ENCODE measurements around the gene TMEM176B.
"Not testable (repeated sequence)": the region's sequence is repeated elsewhere in the genome, so short reads cannot be mapped to it uniquely, and the experiment has no call there.

TMEM176B gene

GRCh38 chr7:150788474-150789269 is 11.5 kb downstream of the TMEM176B start:
- no peak for DNase-seq

- DNase-seq = no peak
Observed at GRCh38 chr7:150787321-150788281, 12.6 kb downstream of the TMEM176B start.

- DNase-seq = no peak
Observed at GRCh38 chr7:150784954-150785353, 15.2 kb downstream of the TMEM176B start.

GRCh38 chr7:150784120-150784736 is 15.9 kb downstream of the TMEM176B start:
- no peak for DNase-seq

DNA sequence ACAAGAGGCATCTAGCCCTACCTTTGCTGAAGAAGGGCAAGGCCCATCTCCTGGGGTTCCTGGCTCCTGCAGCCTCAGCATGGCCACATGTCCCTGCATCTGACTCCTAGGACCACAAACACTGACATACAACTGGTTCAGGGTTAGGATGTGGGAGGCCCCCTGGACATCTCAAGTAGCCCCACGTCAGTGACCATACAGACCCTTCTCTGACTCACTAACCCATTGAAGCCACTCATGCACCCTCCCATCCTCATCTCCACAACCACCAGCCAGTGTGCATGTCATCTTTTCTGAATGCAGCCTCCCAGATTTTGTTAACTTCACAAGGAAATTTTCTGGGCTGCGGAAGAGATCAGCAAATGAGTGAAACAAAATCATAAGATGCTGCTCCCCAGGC is 18.2 kb downstream of the TMEM176B start:
- DNase-seq = no peak

GRCh38 chr7:150781103-150781502 is 19.1 kb downstream of the TMEM176B start:
- DNase-seq = no peak

DNA sequence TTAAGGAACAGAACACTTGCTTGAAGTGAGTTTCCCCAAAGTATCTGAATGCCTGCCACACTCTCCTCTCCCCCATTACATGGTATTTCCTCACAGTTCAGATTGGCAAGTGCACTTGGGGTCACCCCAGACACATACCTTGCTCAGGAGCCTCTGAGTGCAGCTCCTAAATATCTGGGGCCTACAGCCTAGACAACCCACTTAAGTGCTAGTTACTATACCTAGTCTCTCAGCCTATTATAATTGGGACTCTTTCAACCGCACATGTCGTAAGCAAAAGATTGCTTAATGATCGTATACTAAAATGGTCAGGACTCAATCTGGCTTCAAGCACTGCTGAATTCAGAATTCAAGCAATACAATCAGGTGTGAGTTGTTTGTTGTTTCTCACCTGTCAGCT is 19.9 kb downstream of the TMEM176B start:
- DNase-seq = no peak

DNA sequence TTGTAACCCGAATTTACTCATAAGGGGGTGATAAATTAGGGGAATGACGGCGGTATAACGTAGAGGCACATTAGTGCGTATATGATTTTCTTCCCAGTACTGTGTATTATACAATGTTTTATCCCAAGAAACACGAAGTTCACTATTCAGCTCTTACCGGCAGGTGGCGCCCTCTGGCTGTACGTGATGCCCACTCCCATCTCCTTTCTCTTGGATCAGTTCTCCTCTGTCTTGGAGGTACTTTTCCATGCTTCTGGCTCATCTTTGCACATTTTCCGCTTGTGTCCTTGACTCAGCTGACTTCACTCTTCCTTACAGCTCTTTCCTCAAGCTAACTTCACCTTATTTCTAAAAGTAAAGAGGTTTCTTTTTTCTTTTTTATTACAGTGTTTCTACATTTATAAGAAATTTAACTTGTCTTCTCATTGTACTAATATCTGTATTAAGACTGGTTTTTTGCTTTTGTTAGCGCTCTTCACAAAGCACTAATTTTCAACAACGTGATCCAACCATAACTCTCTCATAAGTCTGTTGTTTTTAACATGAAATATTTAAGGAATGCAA is 21.3 kb downstream of the TMEM176B start:
- DNase-seq = peak; percentile 82 to 83

DNA sequence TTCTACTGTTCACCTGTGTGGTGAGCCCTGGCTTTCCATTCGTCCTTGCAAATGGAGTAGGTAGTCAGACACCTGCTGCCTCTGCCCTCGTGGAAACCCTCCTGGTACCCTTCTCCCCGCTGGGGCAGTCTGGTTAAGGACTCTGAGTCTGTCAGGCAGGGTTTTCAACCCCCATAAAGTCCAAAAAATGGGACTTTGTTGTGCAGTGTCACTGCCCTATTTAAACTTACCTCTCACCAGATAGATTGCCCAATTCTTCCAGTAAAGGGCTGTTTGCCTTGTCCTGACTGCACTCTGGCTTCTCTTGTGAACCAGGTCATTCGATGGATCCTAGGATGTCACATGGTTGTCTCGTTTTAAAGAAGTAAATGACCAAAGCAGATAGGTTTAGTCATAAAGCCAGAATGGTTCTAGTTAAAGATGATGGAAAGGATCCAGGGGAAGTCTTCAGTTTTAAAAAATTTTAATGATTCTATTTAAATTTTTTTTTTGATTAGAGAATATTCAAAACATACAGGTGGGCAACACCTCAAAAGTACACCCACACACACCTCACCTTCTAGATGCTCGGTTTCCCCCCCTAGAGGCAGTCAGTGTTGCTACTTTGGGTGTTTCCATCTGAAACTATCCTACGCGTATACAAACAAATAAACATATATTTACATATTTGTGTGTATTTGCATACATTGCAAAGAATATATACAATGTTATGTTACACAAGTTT is 22.0 kb downstream of the TMEM176B start:
- DNase-seq = no peak

- DNase-seq = not testable (repeated sequence)
Observed at GRCh38 chr7:150774131-150774530, 26.0 kb downstream of the TMEM176B start.

DNA sequence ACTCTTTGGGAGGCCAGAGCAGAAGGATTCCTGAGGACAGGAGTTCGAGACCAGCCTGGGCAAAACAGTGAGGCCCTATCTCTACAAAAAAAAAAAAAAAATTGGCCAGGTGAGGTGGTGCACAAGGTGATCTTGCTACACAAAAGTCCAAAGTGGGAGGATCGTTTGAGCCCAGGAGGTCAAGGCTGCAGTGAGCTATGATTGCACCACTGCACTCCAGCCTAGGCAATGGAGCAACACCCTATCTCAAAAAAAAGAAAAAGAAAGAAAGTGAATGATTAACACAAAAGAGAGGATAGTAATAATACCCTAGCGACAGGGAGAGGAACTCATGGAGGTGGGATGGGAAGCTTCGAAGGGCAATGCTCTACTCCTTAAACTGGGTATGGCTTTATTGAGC is 30.4 kb downstream of the TMEM176B start:
- DNase-seq = no peak

DNA sequence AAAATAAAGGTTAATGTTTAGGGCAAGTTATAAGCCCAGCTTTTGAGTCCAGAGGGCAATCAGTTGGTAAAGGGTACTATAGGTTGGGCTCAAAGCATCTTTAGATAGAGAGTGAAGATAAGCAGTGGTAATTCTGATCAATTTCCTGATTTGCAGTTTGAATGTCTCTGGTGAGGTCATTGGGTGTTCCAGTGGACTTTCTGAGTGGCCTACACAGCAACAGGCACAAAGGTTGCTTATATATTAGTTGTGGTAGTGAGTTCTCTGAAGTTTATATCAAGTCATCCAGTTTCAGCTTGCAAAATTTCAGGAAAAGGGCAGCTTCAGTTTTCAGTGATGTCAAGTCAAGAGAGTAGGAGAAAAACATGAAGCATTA is 33.8 kb downstream of the TMEM176B start:
- no peak for DNase-seq

DNA sequence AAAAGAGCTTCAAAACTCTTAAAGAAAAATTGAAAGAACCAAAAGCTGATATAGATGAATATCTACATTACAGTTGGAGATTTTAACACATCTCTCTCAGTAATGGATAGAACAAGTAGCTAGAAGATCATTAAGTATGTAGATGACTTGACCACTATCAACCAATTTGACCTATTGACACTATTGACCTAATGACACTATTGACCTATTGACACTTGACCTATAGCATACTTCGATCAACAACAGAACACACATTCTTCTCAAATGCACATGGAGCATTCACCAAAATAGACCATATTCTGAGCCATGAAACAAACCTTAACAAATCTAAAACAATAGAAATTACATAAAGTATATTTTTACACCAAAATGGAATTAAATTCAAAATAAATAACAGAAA is 40.7 kb downstream of the TMEM176B start:
- DNase-seq = no peak

DNA sequence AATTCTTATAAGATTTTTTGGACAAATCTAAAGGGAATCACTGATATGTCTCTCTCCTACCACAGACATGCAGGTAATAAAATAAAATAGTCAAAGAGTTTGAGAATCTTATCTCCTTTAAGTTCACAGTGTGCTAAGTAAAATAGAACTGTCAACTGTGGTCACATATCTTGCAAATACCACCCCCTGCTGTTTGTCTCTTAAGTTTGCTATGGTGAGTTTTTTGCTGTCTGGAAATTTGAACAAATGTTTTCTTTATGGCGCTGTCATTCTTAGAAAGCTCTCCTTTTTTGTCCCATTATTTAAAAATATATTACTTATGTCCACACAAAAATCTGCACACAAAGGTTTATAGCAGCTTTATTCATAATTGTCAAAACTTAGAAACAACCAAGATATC is 43.3 kb downstream of the TMEM176B start:
- no peak for DNase-seq

GRCh38 chr7:150756166-150756565 is 44.0 kb downstream of the TMEM176B start:
- DNase-seq = peak; percentile 33 to 38

- DNase-seq = peak; percentile 68 to 75
Observed at GRCh38 chr7:150755473-150756099, 44.6 kb downstream of the TMEM176B start.

DNA sequence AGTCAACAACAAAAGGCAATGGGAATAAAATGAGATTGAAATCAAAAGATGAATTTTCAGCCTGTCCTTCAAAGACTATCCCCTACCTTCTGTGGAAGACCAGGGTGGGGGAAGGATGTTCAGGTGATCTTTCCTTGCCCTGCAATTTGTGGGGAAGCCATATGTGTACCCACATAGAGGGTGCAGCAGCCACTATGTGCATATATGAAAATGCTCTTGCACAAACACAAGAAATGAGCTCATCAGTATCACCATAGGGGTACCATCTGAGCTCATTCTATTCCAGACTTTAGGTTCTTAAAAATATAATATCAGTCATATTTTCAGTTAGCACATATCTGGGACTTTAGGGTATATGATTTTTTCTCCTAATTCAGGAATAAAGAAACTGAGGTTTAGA is 45.2 kb downstream of the TMEM176B start:
- peak; percentile 44 to 45 for DNase-seq

DNA sequence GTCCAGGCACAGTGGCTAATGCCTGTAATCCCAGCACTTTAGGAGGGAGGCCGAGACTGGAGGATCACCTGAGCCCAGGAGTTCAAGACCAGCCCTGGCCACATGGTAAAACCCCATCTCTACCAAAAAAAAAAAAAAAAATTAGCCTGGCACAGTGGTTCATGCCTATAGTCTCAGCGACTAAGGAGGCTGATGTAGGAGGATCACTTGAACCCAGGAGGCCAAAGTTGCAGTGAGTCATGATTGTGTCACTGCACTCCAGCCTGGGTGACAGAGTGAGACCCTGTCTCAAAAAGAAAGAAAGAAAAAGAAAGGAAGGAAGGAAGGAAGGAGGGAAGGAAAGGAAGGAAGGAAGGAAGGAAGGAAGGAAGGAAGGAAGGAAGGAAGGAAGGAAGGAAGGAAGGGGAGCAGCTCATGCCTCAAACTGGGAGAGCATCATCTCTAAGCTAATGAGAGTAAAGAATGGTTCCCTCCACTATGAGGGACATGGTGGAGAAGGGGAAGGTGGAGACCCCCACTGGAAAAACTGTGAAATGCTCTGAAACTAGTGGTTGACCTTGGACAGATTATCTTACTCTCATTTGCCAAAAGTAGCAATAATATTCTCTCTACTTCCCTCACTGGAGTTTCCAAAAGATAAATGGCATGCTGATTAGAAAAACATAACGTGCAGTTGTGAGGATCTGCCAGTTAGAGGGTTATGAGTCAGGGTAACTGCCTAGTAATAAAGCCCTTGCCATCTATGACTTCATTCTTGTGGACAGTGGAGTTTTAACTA is 46.1 kb downstream of the TMEM176B start:
- DNase-seq = peak; percentile 44 to 51

DNA sequence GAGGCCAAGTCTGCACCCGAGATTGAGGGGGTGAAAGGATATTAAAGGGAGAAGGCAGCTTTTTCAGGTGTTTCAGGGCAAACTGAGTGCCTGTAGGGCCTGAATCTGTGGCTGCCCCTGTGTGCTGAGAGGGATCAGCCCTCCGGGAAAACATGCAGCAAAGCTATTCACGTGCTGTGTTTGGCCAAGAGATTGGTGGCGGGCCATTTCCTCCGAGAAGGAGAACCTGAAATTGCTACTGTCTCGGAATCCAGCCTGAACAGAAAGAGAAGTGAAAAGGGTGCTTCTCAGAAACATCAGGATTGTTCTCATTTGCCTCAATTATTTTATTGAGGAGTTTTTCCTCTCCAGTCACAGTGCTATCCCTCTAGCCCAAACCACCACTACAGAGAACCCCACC is 46.9 kb downstream of the TMEM176B start:
- DNase-seq = peak in 1 of 2 experiments; percentile 28

- no peak for DNase-seq
Observed at GRCh38 chr7:150751702-150752101, 48.5 kb downstream of the TMEM176B start.

GRCh38 chr7:150748376-150748775 is 51.8 kb downstream of the TMEM176B start:
- DNase-seq = no peak
